ENCODE results near the gene SLC6A19. TPM values are rescaled to one million over a fixed set of nuclear protein-coding genes. Genes with fewer than 3 reads are reported as not detected.

The SLC6A19 gene
- total and polyA plus RNA-seq, 9 of the 15 experiments (the other 6 are each of a cell fraction or from before 2014, with no cell fraction given) = 0.03 to 1.6 (median 0.59) TPM

DNA sequence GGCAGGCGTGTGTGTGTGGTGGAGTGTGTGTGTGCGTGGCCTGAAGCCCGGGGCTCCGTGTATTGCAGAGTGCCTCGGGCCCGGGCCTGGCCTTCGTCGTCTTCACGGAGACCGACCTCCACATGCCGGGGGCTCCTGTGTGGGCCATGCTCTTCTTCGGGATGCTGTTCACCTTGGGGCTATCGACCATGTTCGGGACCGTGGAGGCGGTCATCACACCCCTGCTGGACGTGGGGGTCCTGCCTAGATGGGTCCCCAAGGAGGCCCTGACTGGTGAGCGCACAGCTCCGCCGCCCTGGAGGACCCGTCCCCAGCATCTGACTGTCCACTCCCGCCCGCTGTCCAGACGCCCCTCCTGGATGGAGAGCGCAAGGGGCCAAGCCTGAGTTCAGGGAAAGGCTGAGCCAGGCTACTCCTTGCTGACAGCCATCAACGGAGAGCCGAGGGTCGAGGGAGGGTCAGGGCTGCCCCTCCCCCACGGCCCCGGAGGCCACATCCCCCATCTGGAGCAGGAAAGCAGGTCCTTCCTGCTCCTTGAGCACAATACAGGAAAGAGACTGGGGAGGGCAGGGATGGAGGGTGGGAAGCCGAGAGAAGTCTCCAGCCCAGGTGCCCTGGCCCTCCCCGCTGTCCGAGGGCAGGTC is 42.2 kb downstream of the SLC6A19 start:
- no peak for ATAC-seq
- Histone ChIP-seq H3K4me2 (ENCODE audit: insufficient read depth, low read length) (no peak overlapping the region), H3K4me1 (replicated peaks in 1 of 2; ENCODE audit: control insufficient read depth in 2 of 2, insufficient read depth in 2 of 2, low read length in 2 of 2) (peaks cover 8 to 51% of the 10 kb centered on the region in 2 experiments; a peak in 4 of 5 replicates), H4K20me1 (replicated peaks; ENCODE audit: control insufficient read depth, insufficient read depth, low read length) (peaks cover 58% of the 10 kb centered on the region), H3K4me3 (no peak overlapping the region), H3K27me3 (ENCODE audit: control insufficient read depth in 2 of 2, insufficient read depth in 2 of 2, low read length in 2 of 2) (peaks cover 37 to 90% of the 10 kb centered on the region in 2 experiments), H3K9me3 (replicated peaks; ENCODE audit: control insufficient read depth, insufficient read depth, low read depth, low read length) (no peaks in the 10 kb centered on the region), H3K9me1 (ENCODE audit: control insufficient read depth, insufficient read depth, low read length) (peaks cover 5% of the 10 kb centered on the region), H3K9ac (ENCODE audit: insufficient read depth in 1 of 2, low read depth in 2 of 2, low read length in 2 of 2) (no peak overlapping the region; a peak in 1 of 4 replicates), H2AFZ (ENCODE audit: low read depth, low read length) (no peak overlapping the region), H3K79me2 (ENCODE audit: control insufficient read depth, insufficient read depth, low read length) (no peaks in the 10 kb centered on the region), H3K36me3 (ENCODE audit: control insufficient read depth, insufficient read depth, low read length) (no peaks in the 10 kb centered on the region), H3K27ac (ENCODE audit: extremely low read depth, low read depth, low read length) (no peak overlapping the region)
- WGBS (ENCODE audit: insufficient coverage, low coverage, missing lambda C conversion rate) = 2% methylated on average over 27 of the region's 33 CpGs
- ChIA-PET POLR2A (no interaction called here), CTCF (ENCODE audit: low intra/inter-chr PET ratio) (no interaction called here)
- no peak for FAIRE-seq
- no TSS peak for BruUV-seq (replicated peaks)
- no peak for DNase-seq (ENCODE audit: extremely low read depth in 1 of 4, low spot score in 3 of 4)
- intact Hi-C loops (cut with micrococcal nuclease) = loop anchor here (2.0 kb wide), 1 partner anchor 75 kb away; no protein-coding TSS in a partner anchor
- TF ChIP-seq TAF7 (tag; IDR thresholded peaks at IDR 0.05) (no peak), CXXC5 (CRISPR knock-in tag; IDR thresholded peaks at IDR 0.05) (no peak), HOXB6 (CRISPR knock-in tag; IDR thresholded peaks at IDR 0.05; ENCODE audit: borderline replicate concordance) (no peak), XRCC5 (IDR thresholded peaks at IDR 0.05; ENCODE audit: low read depth, low read length) (no peak), ILF3 (IDR thresholded peaks at IDR 0.05; ENCODE audit: borderline replicate concordance) (no peak), CBX2 (IDR thresholded peaks at IDR 0.05; ENCODE audit: insufficient read depth, low read length, poor library complexity, severe bottlenecking) (no peak), ATF6 (CRISPR knock-in tag; IDR thresholded peaks at IDR 0.05) (no peak), SETDB1 (IDR thresholded peaks at IDR 0.05; ENCODE audit: low read length) (no peak), JUNB (CRISPR knock-in tag; conservative IDR thresholded peaks at IDR 0.05) (no peak), ZNF583 (CRISPR knock-in tag; IDR thresholded peaks at IDR 0.05) (no peak)
- TF ChIP-seq, protein P1, sequence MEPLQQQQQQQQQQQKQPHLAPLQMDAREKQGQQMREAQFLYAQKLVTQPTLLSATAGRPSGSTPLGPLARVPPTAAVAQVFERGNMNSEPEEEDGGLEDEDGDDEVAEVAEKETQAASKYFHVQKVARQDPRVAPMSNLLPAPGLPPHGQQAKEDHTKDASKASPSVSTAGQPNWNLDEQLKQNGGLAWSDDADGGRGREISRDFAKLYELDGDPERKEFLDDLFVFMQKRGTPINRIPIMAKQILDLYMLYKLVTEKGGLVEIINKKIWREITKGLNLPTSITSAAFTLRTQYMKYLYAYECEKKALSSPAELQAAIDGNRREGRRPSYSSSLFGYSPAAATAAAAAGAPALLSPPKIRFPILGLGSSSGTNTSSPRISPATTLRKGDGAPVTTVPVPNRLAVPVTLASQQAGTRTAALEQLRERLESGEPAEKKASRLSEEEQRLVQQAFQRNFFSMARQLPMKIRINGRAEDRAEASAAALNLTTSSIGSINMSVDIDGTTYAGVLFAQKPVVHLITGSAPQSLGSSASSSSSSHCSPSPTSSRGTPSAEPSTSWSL (CRISPR knock-in tag; IDR thresholded peaks at IDR 0.05; ENCODE audit: borderline replicate concordance) = no peak
- TF ChIP-seq, protein P2, sequence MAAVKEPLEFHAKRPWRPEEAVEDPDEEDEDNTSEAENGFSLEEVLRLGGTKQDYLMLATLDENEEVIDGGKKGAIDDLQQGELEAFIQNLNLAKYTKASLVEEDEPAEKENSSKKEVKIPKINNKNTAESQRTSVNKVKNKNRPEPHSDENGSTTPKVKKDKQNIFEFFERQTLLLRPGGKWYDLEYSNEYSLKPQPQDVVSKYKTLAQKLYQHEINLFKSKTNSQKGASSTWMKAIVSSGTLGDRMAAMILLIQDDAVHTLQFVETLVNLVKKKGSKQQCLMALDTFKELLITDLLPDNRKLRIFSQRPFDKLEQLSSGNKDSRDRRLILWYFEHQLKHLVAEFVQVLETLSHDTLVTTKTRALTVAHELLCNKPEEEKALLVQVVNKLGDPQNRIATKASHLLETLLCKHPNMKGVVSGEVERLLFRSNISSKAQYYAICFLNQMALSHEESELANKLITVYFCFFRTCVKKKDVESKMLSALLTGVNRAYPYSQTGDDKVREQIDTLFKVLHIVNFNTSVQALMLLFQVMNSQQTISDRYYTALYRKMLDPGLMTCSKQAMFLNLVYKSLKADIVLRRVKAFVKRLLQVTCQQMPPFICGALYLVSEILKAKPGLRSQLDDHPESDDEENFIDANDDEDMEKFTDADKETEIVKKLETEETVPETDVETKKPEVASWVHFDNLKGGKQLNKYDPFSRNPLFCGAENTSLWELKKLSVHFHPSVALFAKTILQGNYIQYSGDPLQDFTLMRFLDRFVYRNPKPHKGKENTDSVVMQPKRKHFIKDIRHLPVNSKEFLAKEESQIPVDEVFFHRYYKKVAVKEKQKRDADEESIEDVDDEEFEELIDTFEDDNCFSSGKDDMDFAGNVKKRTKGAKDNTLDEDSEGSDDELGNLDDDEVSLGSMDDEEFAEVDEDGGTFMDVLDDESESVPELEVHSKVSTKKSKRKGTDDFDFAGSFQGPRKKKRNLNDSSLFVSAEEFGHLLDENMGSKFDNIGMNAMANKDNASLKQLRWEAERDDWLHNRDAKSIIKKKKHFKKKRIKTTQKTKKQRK (IDR thresholded peaks at IDR 0.05; ENCODE audit: borderline replicate concordance, low read depth, low read length) = no peak
- TF ChIP-seq, protein P3, sequence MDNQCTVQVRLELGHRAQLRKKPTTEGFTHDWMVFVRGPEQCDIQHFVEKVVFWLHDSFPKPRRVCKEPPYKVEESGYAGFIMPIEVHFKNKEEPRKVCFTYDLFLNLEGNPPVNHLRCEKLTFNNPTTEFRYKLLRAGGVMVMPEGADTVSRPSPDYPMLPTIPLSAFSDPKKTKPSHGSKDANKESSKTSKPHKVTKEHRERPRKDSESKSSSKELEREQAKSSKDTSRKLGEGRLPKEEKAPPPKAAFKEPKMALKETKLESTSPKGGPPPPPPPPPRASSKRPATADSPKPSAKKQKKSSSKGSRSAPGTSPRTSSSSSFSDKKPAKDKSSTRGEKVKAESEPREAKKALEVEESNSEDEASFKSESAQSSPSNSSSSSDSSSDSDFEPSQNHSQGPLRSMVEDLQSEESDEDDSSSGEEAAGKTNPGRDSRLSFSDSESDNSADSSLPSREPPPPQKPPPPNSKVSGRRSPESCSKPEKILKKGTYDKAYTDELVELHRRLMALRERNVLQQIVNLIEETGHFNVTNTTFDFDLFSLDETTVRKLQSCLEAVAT (IDR thresholded peaks at IDR 0.05) = no peak
- in situ Hi-C loops (cut with MboI) = no loop called here

Data from K562 (cell line).